GM13976 (cell line): Measurements from ENCODE around the gene ERP27.

Experiments
- DNase-seq: peaks from one replicate; pipeline ENCODE4 v3.0.0; 2012; ENCODE audit warnings: low spot score
- in situ Hi-C: fragments of 300-500 bp; cut with MboI; formaldehyde crosslinking; loops from one replicate; pipeline ENCODE4 v1.12.0; 2022; ENCODE audit warnings: low sequenced_read_pairs, mixed read lengths, inconsistent platforms; ENCODE audit not compliant: unreplicated experiment
- TF ChIP-seq, protein P1 (sequence below): IDR thresholded peaks from 2 replicates; pipeline ENCODE4 v1.5.1; 2012; ENCODE audit warnings: borderline replicate concordance, mild to moderate bottlenecking; ENCODE audit not compliant: insufficient read depth; ENCODE audit errors: extremely low read depth, missing control alignments, control extremely low read depth

The ERP27 gene

DNA sequence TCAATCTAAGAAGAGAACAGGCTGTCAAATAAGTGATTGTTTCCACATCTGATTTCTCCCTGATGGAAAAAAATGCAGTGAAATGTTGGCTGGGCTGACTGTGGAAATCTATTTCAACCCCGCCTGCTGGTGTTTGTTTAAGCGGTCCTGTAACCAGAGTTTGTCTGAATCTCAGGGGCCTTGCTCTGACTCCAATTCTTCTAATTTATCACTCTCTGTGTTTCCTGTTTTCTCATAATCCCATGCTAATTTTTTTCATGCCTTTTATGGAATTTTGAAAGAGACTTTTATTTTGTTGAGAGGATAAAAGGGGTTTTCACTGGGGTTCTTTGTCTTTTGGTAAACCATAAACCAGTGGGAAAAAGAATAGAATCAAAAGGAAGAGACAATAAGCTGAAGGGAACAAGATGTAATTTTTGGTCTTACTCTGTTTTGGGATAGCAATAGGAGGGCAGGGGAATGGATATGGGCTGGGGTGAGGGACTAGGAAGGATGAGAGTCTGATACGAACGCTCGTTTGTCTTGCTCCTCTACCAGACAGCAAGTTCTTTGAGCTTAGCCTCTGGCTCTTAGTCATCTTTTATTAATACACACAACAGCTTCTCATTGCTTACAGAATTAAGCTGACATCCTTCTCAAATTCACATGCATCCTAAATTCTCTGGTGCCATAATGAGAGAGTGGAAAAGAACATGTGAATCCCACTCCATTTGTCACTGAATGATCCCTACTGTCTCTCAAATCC, 44.7 kb downstream of the ERP27 start:
- TF ChIP-seq, protein P1, sequence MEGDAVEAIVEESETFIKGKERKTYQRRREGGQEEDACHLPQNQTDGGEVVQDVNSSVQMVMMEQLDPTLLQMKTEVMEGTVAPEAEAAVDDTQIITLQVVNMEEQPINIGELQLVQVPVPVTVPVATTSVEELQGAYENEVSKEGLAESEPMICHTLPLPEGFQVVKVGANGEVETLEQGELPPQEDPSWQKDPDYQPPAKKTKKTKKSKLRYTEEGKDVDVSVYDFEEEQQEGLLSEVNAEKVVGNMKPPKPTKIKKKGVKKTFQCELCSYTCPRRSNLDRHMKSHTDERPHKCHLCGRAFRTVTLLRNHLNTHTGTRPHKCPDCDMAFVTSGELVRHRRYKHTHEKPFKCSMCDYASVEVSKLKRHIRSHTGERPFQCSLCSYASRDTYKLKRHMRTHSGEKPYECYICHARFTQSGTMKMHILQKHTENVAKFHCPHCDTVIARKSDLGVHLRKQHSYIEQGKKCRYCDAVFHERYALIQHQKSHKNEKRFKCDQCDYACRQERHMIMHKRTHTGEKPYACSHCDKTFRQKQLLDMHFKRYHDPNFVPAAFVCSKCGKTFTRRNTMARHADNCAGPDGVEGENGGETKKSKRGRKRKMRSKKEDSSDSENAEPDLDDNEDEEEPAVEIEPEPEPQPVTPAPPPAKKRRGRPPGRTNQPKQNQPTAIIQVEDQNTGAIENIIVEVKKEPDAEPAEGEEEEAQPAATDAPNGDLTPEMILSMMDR: no peak
- in situ Hi-C loops: no loop called here
- DNase-seq: no peak

DNA sequence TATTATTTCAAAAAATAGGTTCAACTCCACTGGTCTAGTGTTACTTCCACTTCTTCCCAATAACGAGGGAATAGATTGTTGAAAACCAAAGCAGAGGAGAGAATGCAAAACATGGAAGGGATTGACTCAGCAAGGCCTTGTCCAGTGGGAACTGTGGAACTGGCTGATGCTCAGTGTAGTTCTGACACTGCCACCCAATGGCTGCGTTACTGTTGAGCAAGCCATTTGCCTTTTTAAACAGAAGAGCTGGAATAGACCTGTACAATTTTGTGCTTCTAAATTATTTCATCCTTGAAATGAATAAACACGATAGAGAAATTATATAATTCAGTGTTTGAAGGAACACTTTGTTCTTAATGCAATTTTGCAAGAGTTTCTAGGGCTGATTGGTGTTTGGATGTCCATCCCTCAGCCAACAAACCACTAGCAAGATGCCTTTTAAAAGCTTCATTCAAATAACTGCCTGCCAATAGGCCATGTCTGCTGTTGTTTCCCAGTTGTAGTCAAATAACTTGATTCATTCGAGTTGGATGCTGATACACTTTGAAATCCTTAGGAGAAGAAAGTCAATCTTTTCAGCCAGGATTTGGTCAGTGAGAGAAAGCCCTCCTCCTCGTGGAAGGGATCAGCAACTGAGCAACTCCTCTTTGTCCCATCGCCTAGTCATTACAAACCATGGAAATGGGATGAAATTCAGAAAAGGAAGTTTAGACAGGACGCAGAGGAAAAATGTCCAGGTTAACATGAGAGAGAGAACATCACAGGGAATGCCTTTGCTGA, 45.4 kb downstream of the ERP27 start:
- in situ Hi-C loops: no loop called here
- DNase-seq: no peak
- TF ChIP-seq, protein P1: no peak

DNA sequence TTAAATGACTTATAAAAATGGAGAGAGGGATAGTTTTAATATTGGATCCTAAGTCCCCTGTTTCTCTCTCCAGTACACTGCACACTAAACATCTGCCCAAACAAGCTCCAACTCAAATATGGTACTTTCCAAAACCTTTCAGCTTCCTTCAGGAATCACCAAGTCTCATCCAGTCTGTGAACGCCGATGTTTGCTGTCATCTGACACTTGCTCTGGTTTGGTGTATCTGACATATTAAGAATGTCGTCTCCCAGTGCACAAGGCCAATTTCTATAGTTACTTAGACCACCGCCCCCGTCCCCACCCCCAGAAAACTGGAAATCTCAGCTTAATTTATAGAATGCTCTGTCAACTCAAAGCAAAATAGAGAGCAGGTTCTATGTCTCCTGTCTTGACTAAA, 47.6 kb downstream of the ERP27 start:
- TF ChIP-seq, protein P1: no peak
- in situ Hi-C loops: no loop called here
- DNase-seq: no peak

DNA sequence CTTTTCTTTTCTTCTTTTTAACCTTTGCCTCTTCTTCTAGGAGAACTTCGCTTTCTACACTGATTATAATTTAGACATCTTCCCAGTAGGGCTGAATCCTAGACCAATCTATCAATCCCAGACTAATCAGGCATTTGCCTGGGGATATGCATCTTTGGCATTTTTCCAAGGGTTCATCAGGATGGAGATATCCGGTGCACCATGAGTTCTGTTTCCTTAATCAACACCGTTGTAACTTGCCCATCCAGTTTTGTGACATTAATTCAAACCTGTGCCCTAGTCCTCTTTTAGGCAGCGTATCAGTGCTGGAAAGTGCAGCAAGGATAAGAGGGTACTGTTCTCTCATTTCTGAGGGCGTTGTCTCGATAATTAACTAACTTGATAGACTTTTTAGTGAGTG, 52.1 kb downstream of the ERP27 start:
- TF ChIP-seq, protein P1: no peak
- in situ Hi-C loops: no loop called here
- DNase-seq: no peak

DNA sequence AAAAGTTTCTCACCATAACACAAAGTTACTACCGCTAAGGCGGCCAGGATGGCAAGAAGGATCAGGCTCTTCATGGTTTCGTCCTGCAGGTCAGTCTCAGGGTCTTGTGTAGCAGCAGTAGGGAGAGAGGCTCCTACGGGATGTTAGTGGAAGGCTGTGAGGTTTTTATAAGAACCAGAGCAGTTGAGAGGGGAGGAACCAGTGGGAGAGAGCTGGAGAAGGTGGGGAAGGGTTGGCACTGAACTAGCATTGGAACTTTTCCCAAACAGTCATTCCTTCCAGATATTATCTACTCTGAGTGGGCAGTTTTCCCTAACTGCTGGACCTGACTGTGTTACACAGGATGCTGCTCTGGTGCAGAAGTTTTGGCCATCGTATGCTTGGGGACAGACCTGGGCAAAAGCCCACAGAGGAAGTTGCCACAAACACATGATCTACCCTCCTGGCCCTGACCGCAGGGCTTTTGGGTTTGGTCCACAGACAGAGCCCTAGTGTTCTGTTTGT, 52.6 kb downstream of the ERP27 start, which contains the start of gene MGP:
Gene MGP (minus strand): TSS at position 137 of the 504 bp plus-strand sequence. CDS start 63 bp downstream, at position 74.
- DNase-seq: no peak

DNA sequence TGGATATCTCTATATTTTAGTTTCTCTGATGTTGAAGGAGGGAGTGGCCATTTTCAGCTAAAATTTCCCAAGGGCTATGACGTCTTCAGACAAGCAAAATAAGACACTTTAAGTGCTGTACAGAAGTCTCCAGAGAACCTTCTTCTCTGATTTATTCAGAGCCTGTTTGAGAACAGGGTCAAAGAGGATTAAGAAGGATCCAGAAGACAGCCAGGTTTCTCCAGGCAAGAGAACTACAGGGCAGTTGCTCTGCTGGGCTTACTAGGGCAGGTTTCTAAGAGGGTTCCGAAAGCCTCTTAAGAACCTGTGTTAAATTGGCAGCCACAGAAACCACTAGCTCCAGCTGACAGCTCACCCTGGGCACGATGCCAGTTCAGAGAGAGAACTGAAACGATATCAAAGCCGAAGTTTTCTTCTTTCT, 53.9 kb downstream of the ERP27 start:
- DNase-seq: peak; percentile 18
- TF ChIP-seq, protein P1: no peak
- in situ Hi-C loops: no loop called here

More for the DNA sequence above, 52.6 kb downstream of the ERP27 start, which contains the start of gene MGP:
- in situ Hi-C loops: no loop called here
- TF ChIP-seq, protein P1: no peak
